Colon (tissue), 2 donors: ENCODE measurements around the gene CROCC.

ENCODE experiments used
- FAIRE-seq: peaks from 2 replicates; lab custom pipeline; 2012; peaks lifted over from hg19 to GRCh38; lab: Jason Lieb, UNC
- donor health status: control.
- donor health status: control.

CROCC gene

GRCh38 chr1:16986962-16987361 is 65.2 kb downstream of the CROCC start:
- no peak for FAIRE-seq

- no peak for FAIRE-seq
Measured at GRCh38 chr1:16988210-16988609, 66.5 kb downstream of the CROCC start.

- no peak for FAIRE-seq
Measured at GRCh38 chr1:16989676-16990391, 68.1 kb downstream of the CROCC start.

- no peak for FAIRE-seq
Measured at GRCh38 chr1:16991571-16991970, 69.8 kb downstream of the CROCC start.

GRCh38 chr1:16992102-16992501 is 70.4 kb downstream of the CROCC start:
- no peak for FAIRE-seq

GRCh38 chr1:16992675-16993074 is 70.9 kb downstream of the CROCC start:
- no peak for FAIRE-seq

DNA sequence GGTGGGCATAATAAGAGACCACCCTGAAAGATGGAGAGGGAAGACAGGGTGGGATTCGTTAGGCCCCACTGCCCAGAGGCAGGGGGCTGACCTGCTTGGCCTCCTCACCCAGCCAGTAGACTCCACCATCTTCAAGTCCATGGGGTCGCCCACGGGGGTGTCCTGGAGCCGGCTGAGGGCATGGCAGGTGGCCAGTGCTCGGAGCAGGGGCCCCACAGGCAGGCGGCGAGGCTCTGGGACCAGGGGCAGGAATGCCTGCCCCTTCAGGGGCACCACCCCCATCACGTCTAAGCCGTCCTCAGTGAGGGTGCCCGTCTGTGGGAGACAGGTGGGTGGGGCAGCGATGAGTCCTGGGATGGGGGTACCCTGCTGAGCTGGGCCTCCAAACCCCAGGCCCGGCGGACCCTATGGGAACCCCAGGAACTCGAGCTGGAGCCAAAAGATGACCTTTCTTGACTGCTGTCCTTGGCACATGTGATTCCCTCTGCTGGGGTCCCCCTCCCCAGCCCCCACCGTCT is 71.8 kb downstream of the CROCC start:
- FAIRE-seq = no peak

- no peak for FAIRE-seq
Measured at GRCh38 chr1:16996845-16997244, 75.1 kb downstream of the CROCC start.

DNA sequence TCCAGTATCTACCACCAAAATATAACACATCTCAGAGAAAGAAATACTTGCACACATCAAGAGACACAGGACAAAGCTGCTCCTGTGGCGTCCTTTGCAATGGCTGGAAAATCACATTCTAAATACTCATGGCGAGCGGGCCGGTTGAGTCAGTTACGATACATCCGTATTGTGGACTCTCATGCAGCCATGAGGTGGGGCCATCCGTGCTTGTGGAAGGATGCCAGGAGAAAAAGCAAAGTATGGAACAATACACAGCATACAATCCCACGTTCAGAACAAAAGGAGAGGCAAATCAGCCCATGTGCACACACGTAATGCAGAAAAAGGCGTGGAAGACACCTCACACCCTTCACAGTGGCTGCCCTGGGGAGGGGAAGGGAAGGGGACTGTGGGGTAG is 76.9 kb downstream of the CROCC start:
- no peak for FAIRE-seq

DNA sequence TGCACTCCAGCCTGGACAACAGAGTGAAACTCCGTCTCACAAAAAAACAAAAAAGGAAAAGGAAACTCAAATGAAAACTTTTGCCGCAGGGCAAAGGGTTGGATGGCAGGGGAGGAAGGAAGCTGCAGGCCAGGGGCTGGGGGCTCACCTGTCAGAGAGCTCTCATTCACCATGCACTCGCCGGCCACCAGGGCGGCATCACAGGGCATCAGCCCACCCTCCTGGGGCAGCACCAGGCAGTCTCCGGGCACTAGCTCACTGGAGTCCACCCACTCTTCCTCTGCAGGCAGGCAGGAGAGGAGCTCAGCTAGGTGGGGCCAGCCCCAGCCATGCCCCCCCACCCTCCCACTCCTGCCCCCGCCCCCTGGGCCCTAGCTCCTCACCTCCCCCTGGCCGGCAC is 78.1 kb downstream of the CROCC start:
- FAIRE-seq = no peak

DNA sequence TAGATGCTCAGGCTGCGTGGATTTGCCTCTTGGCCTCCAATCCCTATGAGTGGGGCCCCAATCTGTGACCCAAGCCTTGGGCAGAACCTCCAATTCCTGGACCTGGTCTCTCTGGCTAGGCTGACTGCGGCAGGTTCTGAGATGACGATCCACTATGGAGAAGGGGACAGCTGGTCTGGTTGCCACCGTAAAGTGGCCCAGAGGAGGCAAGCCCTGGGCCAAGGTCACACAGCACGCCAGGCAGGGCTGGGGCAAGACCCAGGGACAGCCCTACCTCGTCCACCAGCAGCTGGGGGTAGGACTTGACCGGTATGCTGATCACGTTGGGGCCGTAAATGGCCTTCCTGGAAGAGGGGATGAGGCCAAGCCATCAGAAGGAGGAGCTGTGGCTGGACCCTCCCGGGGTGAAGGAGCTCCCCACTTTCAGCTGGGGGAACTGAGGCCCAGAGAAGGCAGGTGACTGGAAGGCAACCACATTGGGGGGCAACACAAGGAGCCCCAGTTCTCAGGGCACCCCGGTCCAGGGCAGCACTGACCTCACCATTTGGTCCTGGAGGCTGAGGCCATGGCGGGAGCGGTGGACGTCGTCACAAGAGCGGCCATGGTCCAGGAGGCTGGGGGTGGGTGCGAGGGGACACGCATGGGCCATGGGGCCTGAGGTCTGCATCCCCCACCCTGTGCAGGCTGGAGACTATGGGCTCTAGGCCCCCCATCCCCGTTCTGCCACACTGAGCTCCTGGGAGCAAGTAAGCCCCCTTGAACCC is 80.2 kb downstream of the CROCC start:
- no peak for FAIRE-seq

DNA sequence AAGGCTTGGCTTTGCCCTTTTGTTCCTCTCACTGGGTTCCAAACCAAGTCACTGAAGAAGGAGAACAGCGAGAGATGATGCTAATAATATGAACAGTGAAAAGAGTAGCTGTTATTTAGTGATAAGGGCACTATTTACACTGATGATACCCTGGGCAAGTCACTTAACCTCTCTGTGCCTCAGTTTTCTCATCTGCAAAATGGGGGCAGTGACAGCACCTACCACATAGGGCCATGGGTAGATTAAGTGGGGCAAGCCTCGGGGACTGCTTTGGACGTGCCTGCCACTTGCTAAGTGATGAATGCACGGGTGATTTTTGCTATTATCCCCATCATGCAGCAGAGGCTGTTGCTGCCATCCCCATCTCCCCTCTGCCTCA is 80.8 kb downstream of the CROCC start:
- FAIRE-seq = no peak

DNA sequence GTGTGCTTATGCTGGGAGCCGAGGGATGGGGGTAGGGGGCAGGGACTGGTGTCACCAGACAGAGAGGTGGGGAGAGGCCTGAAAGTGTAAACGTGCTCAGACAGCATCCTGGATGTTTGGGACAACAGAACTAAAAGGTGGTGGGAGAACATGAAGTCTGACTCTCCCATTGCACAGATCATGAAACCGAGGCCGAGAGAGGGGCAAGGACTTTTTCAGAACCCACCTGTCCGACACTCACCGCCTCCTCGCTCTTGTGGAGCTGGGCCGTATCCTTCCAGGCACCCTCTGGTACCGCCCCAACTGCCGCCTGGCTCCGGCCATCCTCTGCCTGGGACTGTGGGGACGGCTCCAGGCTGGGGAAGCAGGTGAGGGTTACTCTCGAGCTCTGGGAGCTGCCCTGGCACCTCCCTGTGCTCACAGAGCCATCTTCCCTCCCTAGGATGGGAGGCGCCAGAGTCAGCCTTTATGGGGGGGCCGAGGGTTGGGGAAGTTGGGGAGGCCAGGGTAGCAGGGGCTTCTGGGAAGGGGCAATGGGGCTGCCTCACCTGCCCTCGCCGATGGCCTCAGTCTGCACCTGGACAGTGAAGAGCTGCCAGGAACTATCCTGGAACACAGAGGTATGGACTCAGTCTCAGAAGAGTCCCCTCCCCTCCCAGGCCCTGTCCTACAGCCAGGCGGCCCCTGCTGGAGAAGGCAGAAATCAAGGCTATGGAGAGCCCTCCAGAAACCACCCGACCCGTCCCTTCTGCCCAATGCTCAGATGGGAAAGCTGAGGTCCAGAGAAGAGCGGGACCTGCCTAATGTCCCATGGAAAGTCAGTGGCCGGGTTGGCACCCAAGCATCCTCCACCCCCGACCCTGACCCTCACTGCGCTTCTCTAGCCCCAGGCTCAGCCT is 83.0 kb downstream of the CROCC start:
- no peak for FAIRE-seq

GRCh38 chr1:17005365-17005740 is 83.6 kb downstream of the CROCC start:
- FAIRE-seq = no peak

- no peak for FAIRE-seq
Measured at GRCh38 chr1:17007121-17007520, 85.4 kb downstream of the CROCC start.

DNA sequence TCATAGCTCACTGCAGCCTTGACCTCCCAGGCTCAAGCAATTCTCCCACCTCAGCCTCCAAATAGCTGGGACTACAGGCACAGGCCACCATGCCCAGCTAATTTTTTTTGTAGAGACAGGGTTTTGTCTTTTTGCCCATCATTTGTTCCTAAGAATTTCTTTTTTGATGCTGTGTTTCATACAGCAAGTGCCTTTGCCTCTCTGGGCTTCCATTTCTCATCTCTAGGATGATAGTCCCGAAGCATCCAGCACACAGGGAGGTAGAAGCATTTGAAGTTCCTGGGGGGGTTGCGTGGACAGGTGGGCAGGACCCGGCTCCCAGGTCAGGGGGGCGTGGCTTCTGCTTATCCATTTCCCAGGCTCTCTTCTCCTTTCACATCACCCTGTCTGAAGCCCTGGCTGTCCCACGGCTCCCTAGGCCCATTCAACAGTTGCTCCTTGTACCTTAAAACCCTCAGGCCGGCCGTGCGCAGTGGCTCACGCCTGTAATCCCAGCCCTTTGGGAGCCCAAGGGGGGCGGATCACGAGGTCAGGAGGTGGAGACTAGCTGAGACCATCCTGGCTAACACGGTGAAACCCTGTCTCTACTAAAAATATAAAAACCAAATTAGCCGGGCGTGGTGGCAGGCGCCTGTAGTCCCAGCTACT is 86.6 kb downstream of the CROCC start:
- FAIRE-seq = no peak

DNA sequence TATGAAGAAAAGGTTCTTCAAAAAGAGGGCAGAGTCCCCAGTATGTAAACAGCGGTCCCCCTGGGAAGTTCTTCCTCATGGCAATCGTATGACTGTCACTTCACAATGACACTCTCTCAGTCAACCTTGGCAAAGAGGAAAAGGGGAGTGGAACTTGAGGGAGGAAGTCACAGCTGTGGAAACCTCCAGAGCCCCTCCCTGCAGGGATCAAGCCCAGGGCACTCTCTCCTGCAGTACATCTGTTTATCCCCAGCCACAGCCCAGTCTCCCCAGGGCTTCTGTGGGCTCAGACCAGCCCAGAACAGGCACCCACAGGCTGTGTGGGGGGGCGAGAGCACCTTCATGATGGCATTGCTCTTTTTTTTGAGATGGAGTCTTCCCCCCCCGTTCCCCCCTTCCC is 88.0 kb downstream of the CROCC start:
- no peak for FAIRE-seq

GRCh38 chr1:17011092-17011438 is 89.3 kb downstream of the CROCC start:
- FAIRE-seq = no peak

DNA sequence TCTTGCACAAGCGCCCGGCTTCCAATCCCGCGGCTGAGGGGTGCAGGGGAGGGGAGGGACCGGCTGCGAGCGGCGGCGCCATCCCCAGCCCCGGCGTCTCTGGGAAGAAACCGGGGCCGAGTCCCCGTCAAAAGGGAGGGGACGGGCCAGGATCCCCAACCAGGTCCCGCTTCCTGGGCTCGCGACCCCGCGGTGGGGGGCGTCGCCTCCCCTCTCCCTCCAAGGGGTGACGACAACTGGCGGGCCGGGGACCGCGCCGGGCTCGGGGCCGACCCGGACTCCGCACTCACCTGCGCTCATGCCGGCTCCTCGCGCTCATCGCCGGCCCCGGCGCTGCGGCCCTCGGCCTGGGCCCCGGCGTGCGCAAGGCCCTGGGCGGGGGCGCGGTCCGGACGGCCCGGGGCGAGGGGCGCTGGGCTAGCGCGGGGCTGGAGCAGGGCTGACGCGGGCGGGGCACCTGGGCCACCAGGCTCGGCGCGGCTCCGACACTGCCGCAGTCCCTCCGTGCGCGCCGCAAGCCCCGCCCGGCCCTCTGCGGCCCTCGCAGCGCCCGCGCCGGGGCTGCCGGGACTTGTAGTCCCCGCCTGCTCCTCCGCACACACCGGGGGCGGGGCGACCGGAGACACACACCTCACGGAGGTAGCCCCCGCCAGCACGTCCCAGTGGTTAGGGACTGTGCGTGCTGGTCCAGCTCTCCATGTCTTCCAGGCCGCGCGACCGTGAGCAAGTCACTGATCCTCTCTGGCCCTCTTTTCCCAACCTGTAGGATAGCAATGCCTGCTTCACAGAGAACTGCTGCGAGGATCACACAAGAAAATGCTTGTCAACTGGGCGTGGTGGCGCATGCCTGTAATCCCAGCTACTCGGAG is 89.9 kb downstream of the CROCC start, which contains the start of gene ATP13A2:
Gene ATP13A2 (minus strand): TSS at position 490 of the 869 bp plus-strand sequence. CDS start 190 bp downstream, at position 300.
- no peak for FAIRE-seq

DNA sequence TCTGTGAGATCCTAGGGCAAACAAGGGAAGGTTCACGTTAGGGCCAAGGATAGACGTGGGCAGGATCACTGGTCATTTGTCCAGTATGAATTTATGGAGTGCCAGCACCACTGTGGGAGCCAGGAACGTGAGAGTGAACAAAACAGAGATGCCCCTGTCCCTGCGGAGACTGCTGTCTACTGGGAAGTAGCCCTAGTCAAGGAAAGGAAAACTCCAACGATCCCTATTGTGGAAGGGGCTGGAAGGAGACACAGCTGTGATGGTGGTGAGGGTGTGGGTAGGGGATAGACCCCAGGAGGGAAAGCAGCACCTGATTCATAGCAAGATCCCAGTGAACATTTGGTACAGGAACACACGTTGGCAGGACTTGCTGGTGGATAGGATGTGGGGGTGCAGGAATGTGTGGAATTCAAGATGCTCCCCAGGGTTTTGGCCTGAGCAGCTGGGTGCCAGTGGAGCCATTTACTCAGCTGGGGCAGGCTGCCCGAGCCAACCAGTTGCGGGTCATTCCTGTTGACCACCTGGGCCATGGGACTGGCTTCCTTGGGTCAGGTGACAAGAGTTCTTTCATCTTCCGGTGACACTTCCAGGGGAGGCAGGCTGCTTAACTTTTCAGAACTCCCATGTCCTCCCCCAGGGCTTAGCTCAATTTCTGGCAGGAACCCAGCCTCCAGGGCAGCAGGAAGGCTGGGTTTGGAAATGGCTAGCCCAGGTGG is 91.2 kb downstream of the CROCC start:
- FAIRE-seq = no peak
